Renal pelvis (tissue), 12 donors: ENCODE measurements around the gene ASIC5. TPM values are rescaled to one million over a fixed set of nuclear protein-coding genes. Genes with fewer than 3 reads are reported as not detected.
"Not testable (repeated sequence)": the region's sequence is repeated elsewhere in the genome, so short reads cannot be mapped to it uniquely, and the experiment has no call there.

ENCODE experiments used
- DNase-seq: peaks from one replicate; pipeline ENCODE4 v3.0.0-alpha.2; 2013
- long read RNA-seq, 16 experiments: transcript quantifications; one replicate each; lab custom pipeline, GENCODE V29; 2026
- polyA plus RNA-seq, 3 donors: library from polyadenylated mRNA; unstranded; fragments of 120-200 nt; gene quantifications; one replicate each; pipeline ENCODE4 v1.2.1, GENCODE V29; 2013; ENCODE audit not compliant: insufficient read length in 3 of 3

Gene ASIC5
- under 1 TPM; 0.14 to 0.40 (median 0.17) TPM for polyA plus RNA-seq
- long read RNA-seq, donor 1, result 0 reads
- long read RNA-seq, donor 2, result 0 reads
- long read RNA-seq, donor 3, result 0 reads
- long read RNA-seq, donor 4, result 0 reads
- long read RNA-seq, donor 5, result 0 reads
- long read RNA-seq, donor 6, result 0 reads
- long read RNA-seq, donor 7, result 0 reads
- long read RNA-seq, donor 8, result 0 reads
- long read RNA-seq, donor 9, result 0 reads
- long read RNA-seq, donor 10, result 0 reads
- long read RNA-seq, donor 11, result 0 reads
- long read RNA-seq, donor 12, result 0 reads
- long read RNA-seq, donor 13, result 0 reads
- long read RNA-seq, donor 14, result 0 reads
- long read RNA-seq, donor 15, partial matches to known transcripts, result 13 of 13 reads
- long read RNA-seq, donor 15, other reads (novel, unspliced or antisense), result 0 of 13 reads
- long read RNA-seq, donor 16, result 0 reads

GRCh38 chr4:155866177-155866576 lies at the start of gene ASIC5:
TSS of gene ASIC5 (minus strand) at chr4:155866277. CDS start at chr4:155866226, 51 bp downstream.
- DNase-seq, result no peak

GRCh38 chr4:155914782-155915181 lies 48.7 kb upstream of the ASIC5 start:
- DNase-seq, result peak; percentile 24

- no peak for DNase-seq
Measured at GRCh38 chr4:155911905-155912304, 45.8 kb upstream of the ASIC5 start.

GRCh38 chr4:155909615-155910226 lies 43.6 kb upstream of the ASIC5 start:
- DNase-seq, result no peak

GRCh38 chr4:155908187-155909139 lies 42.4 kb upstream of the ASIC5 start:
- DNase-seq, result no peak

GRCh38 chr4:155907556-155907955 lies 41.5 kb upstream of the ASIC5 start:
- DNase-seq, result no peak

GRCh38 chr4:155906554-155907247 lies 40.6 kb upstream of the ASIC5 start:
- DNase-seq, result peak; percentile 69

GRCh38 chr4:155904331-155904730 lies 38.3 kb upstream of the ASIC5 start:
- DNase-seq, result no peak

- no peak for DNase-seq
Measured at GRCh38 chr4:155903453-155903852, 37.4 kb upstream of the ASIC5 start, which contains the start of gene TDO2. TSS of gene TDO2 (plus strand) at chr4:155903696. CDS start at chr4:155903759, 63 bp downstream.

GRCh38 chr4:155901013-155901412 lies 34.9 kb upstream of the ASIC5 start:
- DNase-seq, result no peak

- peak; percentile 38 for DNase-seq
Measured at GRCh38 chr4:155900381-155900780, 34.3 kb upstream of the ASIC5 start.

- DNase-seq, result no peak
Measured at GRCh38 chr4:155899891-155900290, 33.8 kb upstream of the ASIC5 start.

GRCh38 chr4:155898371-155898770 lies 32.3 kb upstream of the ASIC5 start:
- DNase-seq, result not testable (repeated sequence)

- DNase-seq, result no peak
Measured at GRCh38 chr4:155891058-155891457, 25.0 kb upstream of the ASIC5 start.

GRCh38 chr4:155889946-155890345 lies 23.9 kb upstream of the ASIC5 start:
- DNase-seq, result no peak

- no peak for DNase-seq
Measured at GRCh38 chr4:155889031-155889793, 23.1 kb upstream of the ASIC5 start.

- DNase-seq, result no peak
Measured at GRCh38 chr4:155887847-155888570, 21.9 kb upstream of the ASIC5 start.

GRCh38 chr4:155887045-155887444 lies 21.0 kb upstream of the ASIC5 start:
- no peak for DNase-seq

- DNase-seq, result no peak
Measured at GRCh38 chr4:155885666-155886065, 19.6 kb upstream of the ASIC5 start.

- DNase-seq, result no peak
Measured at GRCh38 chr4:155883895-155884294, 17.8 kb upstream of the ASIC5 start.
